A549 treated with RU486 at 1 μM for 4 hours (cell line): ENCODE measurements around the gene CHMP1B. TPM values are rescaled to one million over a fixed set of nuclear protein-coding genes. Genes with fewer than 3 reads are reported as not detected.

Experiments used
- total RNA-seq: library from RNA; stranded (reverse); fragments of 200-300 nt; extraction: Qiagen RNA extraction; gene quantifications from 5 replicates; pipeline ENCODE4 v1.2.3, GENCODE V29; 2022; ENCODE audit warnings: low read depth

CHMP1B gene, protein sequence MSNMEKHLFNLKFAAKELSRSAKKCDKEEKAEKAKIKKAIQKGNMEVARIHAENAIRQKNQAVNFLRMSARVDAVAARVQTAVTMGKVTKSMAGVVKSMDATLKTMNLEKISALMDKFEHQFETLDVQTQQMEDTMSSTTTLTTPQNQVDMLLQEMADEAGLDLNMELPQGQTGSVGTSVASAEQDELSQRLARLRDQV
- 34.1 to 53.3 TPM (median 46.4 TPM) in 5 replicates for total RNA-seq

DNA sequence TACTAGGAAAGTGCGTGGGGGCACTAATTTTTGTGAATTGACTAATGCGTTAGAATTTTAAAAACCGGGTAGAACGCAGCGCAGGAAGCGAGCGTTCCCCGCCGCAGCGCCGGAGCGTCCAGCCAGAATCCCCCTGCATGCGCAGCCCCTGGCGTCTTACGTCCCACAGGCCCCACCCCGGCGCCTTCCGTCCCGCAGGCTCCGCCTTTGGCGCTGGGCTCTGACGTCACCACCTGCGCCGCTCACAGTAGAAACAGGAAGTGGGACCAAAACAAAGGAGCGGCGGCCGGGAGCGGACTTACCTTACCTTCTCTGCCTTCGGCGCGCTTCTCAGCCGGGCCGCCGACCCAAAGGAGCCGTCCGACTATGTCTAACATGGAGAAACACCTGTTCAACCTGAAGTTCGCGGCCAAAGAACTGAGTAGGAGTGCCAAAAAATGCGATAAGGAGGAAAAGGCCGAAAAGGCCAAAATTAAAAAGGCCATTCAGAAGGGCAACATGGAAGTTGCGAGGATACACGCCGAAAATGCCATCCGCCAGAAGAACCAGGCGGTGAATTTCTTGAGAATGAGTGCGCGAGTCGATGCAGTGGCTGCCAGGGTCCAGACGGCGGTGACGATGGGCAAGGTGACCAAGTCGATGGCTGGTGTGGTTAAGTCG lies at the start of gene CHMP1B:
Gene CHMP1B (plus strand): TSS at position 268 of the 660 bp plus-strand sequence. CDS start 99 bp downstream, at position 367.

Other genes starting within 250 kb of the CHMP1B start
- not detected in 5 replicates for gene SLC35G4, start 241.8 kb upstream of the CHMP1B start, total RNA-seq
- gene GNAL, start 162.1 kb upstream of the CHMP1B start, total RNA-seq: 4.0 to 6.8 TPM (median 6.2 TPM) in 5 replicates
- 17.4 to 20.6 TPM (median 18.4 TPM) in 5 replicates for gene MPPE1, start 56.9 kb downstream of the CHMP1B start, total RNA-seq
- 47.3 to 69.1 TPM (median 62.8 TPM) in 5 replicates for gene IMPA2, start 130.1 kb downstream of the CHMP1B start, total RNA-seq
- not detected in 5 replicates for gene ANKRD62, start 242.4 kb downstream of the CHMP1B start, total RNA-seq